Measurements from ENCODE around the gene CDH4. TPM values are rescaled to one million over a fixed set of nuclear protein-coding genes. Genes with fewer than 3 reads are reported as not detected.

The CDH4 gene
- total RNA-seq, 1 experiment from 2014 or later: not detected

DNA sequence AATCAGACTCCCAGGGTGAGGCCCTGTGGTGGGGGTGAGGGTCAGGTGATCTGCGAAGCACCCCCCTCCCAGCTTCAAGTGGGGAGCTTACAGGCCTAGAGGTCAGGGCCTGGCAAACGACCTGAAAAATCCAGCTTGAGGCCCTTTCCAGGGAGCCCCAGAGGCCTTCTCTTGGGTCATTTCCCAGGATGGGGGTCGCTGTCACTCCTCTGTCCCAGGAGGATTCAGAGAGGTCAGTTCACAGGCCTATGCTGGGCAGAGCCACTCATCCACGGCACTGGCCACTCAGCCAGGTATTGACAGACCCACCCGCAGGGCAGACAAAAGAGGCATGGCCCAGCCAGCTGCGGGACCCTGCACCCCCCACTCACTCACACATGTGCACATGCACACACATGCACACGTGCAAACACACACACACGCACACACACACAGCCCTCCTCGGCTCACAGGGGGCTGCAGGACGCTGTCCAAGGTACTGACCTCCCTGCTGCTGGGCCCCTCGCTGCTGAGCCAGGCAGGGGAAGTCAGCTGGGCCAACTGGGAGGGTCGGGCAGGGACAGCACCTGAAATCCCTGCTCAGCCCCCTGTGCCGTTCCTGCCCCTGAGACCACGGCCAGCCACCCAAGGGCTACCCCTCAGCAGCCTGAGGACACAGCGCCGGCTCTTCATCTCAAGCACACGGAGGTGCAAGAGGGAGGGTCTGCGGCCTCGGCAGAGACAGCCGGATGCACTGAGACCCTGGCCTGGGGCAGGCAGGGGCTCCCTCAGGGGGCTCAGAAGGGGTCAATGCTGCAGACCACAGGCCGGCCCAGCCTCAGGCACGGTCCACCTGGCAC lies 699.9 kb downstream of the CDH4 start:
- intact Hi-C loops (cut with micrococcal nuclease; ENCODE audit: unreplicated experiment): no loop called here
- no peak overlapping the region for H3K4me3 ChIP-seq

DNA sequence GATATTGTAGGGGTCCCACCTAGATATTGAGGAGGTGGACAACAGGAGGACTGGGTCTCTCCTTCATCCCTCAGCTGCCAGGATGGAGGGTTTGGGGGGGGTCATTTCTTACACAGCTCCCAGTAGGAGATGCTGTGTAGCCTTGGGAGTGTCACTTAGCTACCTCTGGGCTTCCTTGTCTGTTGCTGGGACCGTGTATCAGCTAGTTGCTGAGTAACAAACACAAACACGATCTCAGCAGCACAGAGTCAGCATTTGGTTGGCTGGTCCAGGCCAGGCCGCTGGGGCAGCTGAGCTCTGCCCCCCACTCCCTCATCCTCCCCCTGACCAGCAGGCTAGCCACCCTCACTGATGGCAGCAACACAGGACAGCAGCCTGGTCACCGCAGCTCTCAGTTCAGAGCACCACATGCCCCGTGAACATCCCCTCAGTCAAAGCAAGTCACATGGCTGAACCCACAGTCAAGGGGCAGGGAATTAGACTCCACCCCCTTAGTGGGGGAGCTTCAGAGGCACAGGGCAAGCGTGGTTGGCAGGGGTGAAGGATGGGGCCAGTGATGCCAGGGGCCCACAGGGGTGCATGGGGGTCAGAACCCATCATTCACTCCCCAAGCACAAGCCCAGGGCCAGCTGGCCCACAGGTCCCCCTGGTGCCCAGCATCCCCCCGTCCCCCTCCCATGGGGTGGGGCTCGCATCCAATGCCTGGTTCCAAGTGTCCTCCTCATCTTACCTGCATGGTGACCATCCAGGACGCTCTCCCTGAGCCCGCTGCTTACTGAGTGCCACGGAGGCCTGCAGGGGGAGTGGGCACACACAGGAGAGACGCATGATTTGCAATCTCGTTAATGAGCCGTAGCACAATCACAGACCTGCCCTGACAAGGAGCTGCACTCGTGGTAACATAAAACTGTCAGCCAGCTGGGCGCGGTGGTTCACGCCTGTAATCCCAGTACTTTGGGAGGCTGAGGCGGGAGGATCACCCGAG lies 701.3 kb downstream of the CDH4 start:
- Histone ChIP-seq H3K9me3 (ENCODE audit: insufficient read depth, low read depth) (no peaks in the 10 kb centered on the region), H3K27me3 (ENCODE audit: insufficient read depth, low read depth) (peaks cover 83% of the 10 kb centered on the region), H3K36me3 (ENCODE audit: low read depth) (no peaks in the 10 kb centered on the region), H3K79me2 (ENCODE audit: low read depth) (no peaks in the 10 kb centered on the region), H4K20me1 (ENCODE audit: insufficient read depth) (no peaks in the 10 kb centered on the region), H3K9me2 (ENCODE audit: insufficient read depth) (no peaks in the 10 kb centered on the region), H3F3A (ENCODE audit: insufficient read depth, low read depth) (no peaks in the 10 kb centered on the region), H3K4me3 (no peak overlapping the region), H3K27ac (no peak overlapping the region), H3K4me2 (no peak overlapping the region), H2AFZ (no peak overlapping the region), H3K4me1 (replicated peaks; ENCODE audit: insufficient read depth) (no peaks in the 10 kb centered on the region)
- ChIA-PET CTCF (no interaction called here), POLR2A (ENCODE audit: unreplicated experiment) (no interaction called here)
- TF ChIP-seq, protein P1, sequence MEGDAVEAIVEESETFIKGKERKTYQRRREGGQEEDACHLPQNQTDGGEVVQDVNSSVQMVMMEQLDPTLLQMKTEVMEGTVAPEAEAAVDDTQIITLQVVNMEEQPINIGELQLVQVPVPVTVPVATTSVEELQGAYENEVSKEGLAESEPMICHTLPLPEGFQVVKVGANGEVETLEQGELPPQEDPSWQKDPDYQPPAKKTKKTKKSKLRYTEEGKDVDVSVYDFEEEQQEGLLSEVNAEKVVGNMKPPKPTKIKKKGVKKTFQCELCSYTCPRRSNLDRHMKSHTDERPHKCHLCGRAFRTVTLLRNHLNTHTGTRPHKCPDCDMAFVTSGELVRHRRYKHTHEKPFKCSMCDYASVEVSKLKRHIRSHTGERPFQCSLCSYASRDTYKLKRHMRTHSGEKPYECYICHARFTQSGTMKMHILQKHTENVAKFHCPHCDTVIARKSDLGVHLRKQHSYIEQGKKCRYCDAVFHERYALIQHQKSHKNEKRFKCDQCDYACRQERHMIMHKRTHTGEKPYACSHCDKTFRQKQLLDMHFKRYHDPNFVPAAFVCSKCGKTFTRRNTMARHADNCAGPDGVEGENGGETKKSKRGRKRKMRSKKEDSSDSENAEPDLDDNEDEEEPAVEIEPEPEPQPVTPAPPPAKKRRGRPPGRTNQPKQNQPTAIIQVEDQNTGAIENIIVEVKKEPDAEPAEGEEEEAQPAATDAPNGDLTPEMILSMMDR (conservative IDR thresholded peaks at IDR 0.05): no peak
- TF ChIP-seq EZH2 (IDR thresholded peaks at IDR 0.05; ENCODE audit: low read depth): no peak
- intact Hi-C loops (cut with micrococcal nuclease; ENCODE audit: unreplicated experiment): no loop called here
- no peak for DNase-seq
- no TSS peak for BruUV-seq (replicated peaks)

More for the DNA sequence above, 699.9 kb downstream of the CDH4 start:
- H3K9me3 ChIP-seq (ENCODE audit: insufficient read depth, low read depth): no peaks in the 10 kb centered on the region
- CTCF ChIA-PET: no interaction called here
- no peak overlapping the region for H2AFZ ChIP-seq
- H3K27me3 ChIP-seq (ENCODE audit: insufficient read depth, low read depth): peaks cover 69% of the 10 kb centered on the region
- TF ChIP-seq EZH2 (IDR thresholded peaks at IDR 0.05; ENCODE audit: low read depth): no peak
- TF ChIP-seq, protein P1 (conservative IDR thresholded peaks at IDR 0.05): no peak
- H3F3A ChIP-seq (ENCODE audit: insufficient read depth, low read depth): no peaks in the 10 kb centered on the region
- no peak overlapping the region for H3K4me2 ChIP-seq
- POLR2A ChIA-PET (ENCODE audit: unreplicated experiment): no interaction called here
- no peaks in the 10 kb centered on the region for H3K79me2 ChIP-seq (ENCODE audit: low read depth)
- no peak overlapping the region for H3K27ac ChIP-seq
- no peaks in the 10 kb centered on the region for H3K4me1 ChIP-seq (replicated peaks; ENCODE audit: insufficient read depth)
- H4K20me1 ChIP-seq (ENCODE audit: insufficient read depth): no peaks in the 10 kb centered on the region
- DNase-seq: no peak
- no TSS peak for BruUV-seq (replicated peaks)
- H3K36me3 ChIP-seq (ENCODE audit: low read depth): no peaks in the 10 kb centered on the region
- H3K9me2 ChIP-seq (ENCODE audit: insufficient read depth): no peaks in the 10 kb centered on the region

DNA sequence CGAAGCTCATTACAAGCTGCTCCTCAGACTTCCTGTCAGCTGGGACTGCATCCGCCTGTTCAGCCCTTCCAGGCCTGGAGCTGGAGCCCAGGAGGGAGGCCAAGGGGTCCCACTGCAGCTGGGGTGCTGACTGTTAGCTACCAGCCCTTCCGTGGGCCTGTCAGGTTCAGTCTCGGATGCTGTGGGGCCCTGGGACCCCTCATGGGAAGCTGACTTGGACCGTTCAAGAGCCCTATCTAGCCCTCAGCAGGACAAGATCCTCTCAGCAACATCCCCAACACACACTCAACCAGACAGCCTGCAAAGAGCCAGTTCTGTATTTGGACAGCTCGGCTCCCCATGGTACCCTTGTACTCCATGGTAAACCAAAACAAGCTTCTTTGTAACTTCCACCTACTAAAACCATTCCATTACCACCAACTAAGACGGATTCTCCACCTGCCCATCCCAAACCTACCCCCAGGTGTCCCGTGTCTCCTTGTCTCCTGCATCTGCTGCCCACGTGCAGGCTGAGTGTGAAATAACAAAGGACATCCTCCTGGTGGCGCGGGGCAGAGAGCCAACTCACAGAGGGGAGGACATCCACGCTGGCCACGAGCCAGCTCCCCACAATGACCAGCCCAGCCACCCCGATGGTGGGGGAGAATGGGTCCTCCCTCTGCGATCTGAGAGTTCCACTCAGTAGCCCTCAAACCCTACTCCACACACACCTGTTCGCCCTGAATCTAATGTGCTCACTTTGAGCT lies 702.4 kb downstream of the CDH4 start:
- H2AFZ ChIP-seq: no peak overlapping the region
- no peak for DNase-seq
- no TSS peak for BruUV-seq (replicated peaks)
- TF ChIP-seq EZH2 (IDR thresholded peaks at IDR 0.05; ENCODE audit: low read depth): no peak
- TF ChIP-seq, protein P1 (conservative IDR thresholded peaks at IDR 0.05): no peak
- H3K4me1 ChIP-seq (replicated peaks; ENCODE audit: insufficient read depth): no peaks in the 10 kb centered on the region
- H3K36me3 ChIP-seq (ENCODE audit: low read depth): no peaks in the 10 kb centered on the region
- no peaks in the 10 kb centered on the region for H3F3A ChIP-seq (ENCODE audit: insufficient read depth, low read depth)
- H3K4me2 ChIP-seq: no peak overlapping the region
- H3K4me3 ChIP-seq: no peak overlapping the region
- H3K9me3 ChIP-seq (ENCODE audit: insufficient read depth, low read depth): no peaks in the 10 kb centered on the region
- peaks cover 86% of the 10 kb centered on the region for H3K27me3 ChIP-seq (ENCODE audit: insufficient read depth, low read depth)
- H3K79me2 ChIP-seq (ENCODE audit: low read depth): no peaks in the 10 kb centered on the region
- H3K9me2 ChIP-seq (ENCODE audit: insufficient read depth): no peaks in the 10 kb centered on the region
- intact Hi-C loops (cut with micrococcal nuclease; ENCODE audit: unreplicated experiment): no loop called here
- H4K20me1 ChIP-seq (ENCODE audit: insufficient read depth): no peaks in the 10 kb centered on the region
- H3K27ac ChIP-seq: no peak overlapping the region
- ChIA-PET CTCF (no interaction called here), POLR2A (ENCODE audit: unreplicated experiment) (no interaction called here)
